Right lobe of liver (tissue), 6 donors: ENCODE measurements around the gene PNCK. TPM values are rescaled to one million over a fixed set of nuclear protein-coding genes. Genes with fewer than 3 reads are reported as not detected.
A peak's percentile ranks its signal among the peaks of the same experiment; 100 is the strongest.
"Not testable (repeated sequence)": the region's sequence is repeated elsewhere in the genome, so short reads cannot be mapped to it uniquely, and the experiment has no call there.

ENCODE experiments used
- ATAC-seq, 4 donors: fragments of 200-7000 bp; cut with Tn5 transposase; one replicate each; pipeline ENCODE4 v1.9.1; 2020; ENCODE audit warnings: mild to moderate bottlenecking in 4 of 4, moderate library complexity in 4 of 4
- DNase-seq, 3 donors: peaks; one replicate each; pipeline ENCODE4 v3.0.0-alpha.2; 2020
- H3K27ac ChIP-seq, 3 donors: fragments of 200-600 bp; one replicate each; pipeline ENCODE4 v1.8.0; 2022
- H3K27me3 ChIP-seq, 2 donors: fragments of 200-600 bp; one replicate each; pipeline ENCODE4 v1.8.0; 2022
- H3K36me3 ChIP-seq, 4 donors: fragments of 200-600 bp; sonication (generic) in 1 of 4; one replicate each; pipeline versions ENCODE4 v1.5.1 to v1.8.0; 2017 to 2022; ENCODE audit warnings: control low read depth in 1 of 4
- H3K4me1 ChIP-seq, 4 donors: fragments of 200-600 bp; sonication (generic) in 1 of 4; one replicate each; pipeline versions ENCODE4 v1.5.1 to v1.8.0; 2017 to 2022; ENCODE audit warnings: control low read depth in 1 of 4
- H3K4me3 ChIP-seq, 3 donors: fragments of 200-600 bp; one replicate each; pipeline ENCODE4 v1.8.0; 2022
- H3K9me3 ChIP-seq, 4 donors: fragments of 200-600 bp; sonication (generic) in 1 of 4; one replicate each; pipeline versions ENCODE4 v1.5.1 to v1.8.0; 2017 to 2022; ENCODE audit warnings: control low read depth in 1 of 4
- CTCF ChIP-seq, 4 donors: fragments of 200-600 bp in 3 of 4; fragments of 450-650 bp in 1 of 4; IDR thresholded peaks; one replicate each; pipeline versions ENCODE4 v1.5.1 to v1.8.0; 2016 to 2022; ENCODE audit warnings: antibody characterized with exemption in 4 of 4, mild to moderate bottlenecking in 2 of 4
- POLR2A ChIP-seq: fragments of 450-650 bp; IDR thresholded peaks from one replicate; pipeline ENCODE4 v1.6.1; 2017; ENCODE audit warnings: antibody characterized with exemption, mild to moderate bottlenecking
- WGBS: methylation state at CpG from one replicate; pipeline ENCODE4 v1.1.6; 2018; ENCODE audit warnings: low coverage, low lambda C conversion rate; ENCODE audit not compliant: insufficient coverage; ENCODE audit errors: missing lambda C conversion rate; 5-methylcytosine and 5-hydroxymethylcytosine counted together
- intact Hi-C, 2 donors: fragments of 100-400 bp; cut with DNase I; formaldehyde crosslinking; loops; one replicate each; pipeline versions ENCODE4 v1.11.2 to v1.14.1; 2022
- total RNA-seq, 6 experiments: library from RNA; depleted of rRNA in 2 of 6; stranded (reverse); fragments of >200 nt in 2 of 6; fragmentation: NEBNext Ultra II Directional in 3 of 6; extraction: Animal tissue kit (Norgen Biotek cat#: 25700) in 3 of 6; gene quantifications; one replicate each; pipeline versions ENCODE4 v1.1.0 to v1.2.4, GENCODE V29; 2016 to 2023
- donor health status: DM: no; HTN: yes; CAD: no.
- donor health status: DM: no; HTN: no; CAD: no.
- donor health status: DM: no; HTN: no; CAD: no.
- donor health status: DM: no; HTN: yes; CAD: no.
- donor health status: DM: no; HTN: yes; CAD: no.

PNCK gene
- total RNA-seq, 6 experiments from 2014 or later, result 0.86 TPM; not detected in 5

- H3K4me1 ChIP-seq, result no peaks in the 10 kb centered on the region
- H3K4me3 ChIP-seq, result no peak overlapping the region
- intact Hi-C loops, result no loop called here
- 20% methylated on average over 1 of the region's 9 CpGs for WGBS
- H3K27ac ChIP-seq, result no peak overlapping the region
- H3K27me3 ChIP-seq, result no peaks in the 10 kb centered on the region
- DNase-seq (peak in 2 of 3 donors; percentile 18 to 41), ATAC-seq (no peak)
- no peaks in the 10 kb centered on the region for H3K36me3 ChIP-seq
- TF ChIP-seq POLR2A, result no peak
- TF ChIP-seq CTCF (IDR thresholded peaks at IDR 0.05), result no peak
- H3K9me3 ChIP-seq, result no peaks in the 10 kb centered on the region
Observed at GRCh38 chrX:153686711-153687110, 13.1 kb upstream of the PNCK start.

- Histone ChIP-seq H3K4me3 (no peak overlapping the region), H3K36me3 (no peaks in the 10 kb centered on the region), H3K4me1 (no peaks in the 10 kb centered on the region), H3K9me3 (no peaks in the 10 kb centered on the region), H3K27ac (no peak overlapping the region), H3K27me3 (no peaks in the 10 kb centered on the region)
- whole genome bisulfite sequencing, result 62% methylated on average over 13 of the region's 24 CpGs
- peak in 2 of 3 donors; percentile 17 to 43 for DNase-seq
- intact Hi-C loops, result no loop called here
- no peak for ATAC-seq
- no peak for TF ChIP-seq POLR2A
- TF ChIP-seq CTCF (IDR thresholded peaks at IDR 0.05), result no peak
Observed at GRCh38 chrX:153685751-153686696, 12.4 kb upstream of the PNCK start.

GRCh38 chrX:153685156-153685536, 11.5 kb upstream of the PNCK start:
- WGBS, result 26% methylated on average over 7 of the region's 21 CpGs
- DNase-seq, result peak in 1 of 3 donors; percentile 47
- no peak overlapping the region for H3K27ac ChIP-seq
- H3K9me3 ChIP-seq, result no peaks in the 10 kb centered on the region
- no peaks in the 10 kb centered on the region for H3K4me1 ChIP-seq
- no peaks in the 10 kb centered on the region for H3K27me3 ChIP-seq
- ATAC-seq, result no peak
- H3K4me3 ChIP-seq, result no peak overlapping the region
- intact Hi-C loops, result no loop called here
- H3K36me3 ChIP-seq, result no peaks in the 10 kb centered on the region
- TF ChIP-seq POLR2A, result no peak
- no peak for TF ChIP-seq CTCF (IDR thresholded peaks at IDR 0.05)

GRCh38 chrX:153684467-153685155, 11.0 kb upstream of the PNCK start:
- no peaks in the 10 kb centered on the region for H3K4me1 ChIP-seq
- WGBS, result 39% methylated on average over 14 of the region's 21 CpGs
- no peak overlapping the region for H3K27ac ChIP-seq
- no peaks in the 10 kb centered on the region for H3K27me3 ChIP-seq
- H3K9me3 ChIP-seq, result no peaks in the 10 kb centered on the region
- H3K36me3 ChIP-seq, result no peaks in the 10 kb centered on the region
- intact Hi-C loops, result no loop called here
- H3K4me3 ChIP-seq, result no peak overlapping the region
- TF ChIP-seq CTCF (IDR thresholded peaks at IDR 0.05) (no peak), POLR2A (no peak)
- ATAC-seq, result no peak
- DNase-seq, result peak in 1 of 3 donors; percentile 43

- H3K36me3 ChIP-seq, H3K4me3 ChIP-seq, H3K27ac ChIP-seq, ATAC-seq, intact Hi-C loops, H3K27me3 ChIP-seq, H3K4me1 ChIP-seq, H3K9me3 ChIP-seq, DNase-seq: not testable (repeated sequence)
- 85% methylated on average over 2 of the region's 8 CpGs for WGBS
Observed at GRCh38 chrX:153683486-153683885, 9.9 kb upstream of the PNCK start.
